Activated T-cell treated with anti-CD3 and anti-CD28 coated beads, Interleukin-2, amount 50 U/mL, for 48 hours (primary cell): ENCODE measurements around the gene NUBPL.
"Not testable (repeated sequence)": the region's sequence is repeated elsewhere in the genome, so short reads cannot be mapped to it uniquely, and the experiment has no call there.

Experiments used
- DNase-seq, 2 experiments: peaks; one replicate each; pipeline ENCODE4 v3.0.0-alpha.2; 2020

Gene NUBPL

DNA sequence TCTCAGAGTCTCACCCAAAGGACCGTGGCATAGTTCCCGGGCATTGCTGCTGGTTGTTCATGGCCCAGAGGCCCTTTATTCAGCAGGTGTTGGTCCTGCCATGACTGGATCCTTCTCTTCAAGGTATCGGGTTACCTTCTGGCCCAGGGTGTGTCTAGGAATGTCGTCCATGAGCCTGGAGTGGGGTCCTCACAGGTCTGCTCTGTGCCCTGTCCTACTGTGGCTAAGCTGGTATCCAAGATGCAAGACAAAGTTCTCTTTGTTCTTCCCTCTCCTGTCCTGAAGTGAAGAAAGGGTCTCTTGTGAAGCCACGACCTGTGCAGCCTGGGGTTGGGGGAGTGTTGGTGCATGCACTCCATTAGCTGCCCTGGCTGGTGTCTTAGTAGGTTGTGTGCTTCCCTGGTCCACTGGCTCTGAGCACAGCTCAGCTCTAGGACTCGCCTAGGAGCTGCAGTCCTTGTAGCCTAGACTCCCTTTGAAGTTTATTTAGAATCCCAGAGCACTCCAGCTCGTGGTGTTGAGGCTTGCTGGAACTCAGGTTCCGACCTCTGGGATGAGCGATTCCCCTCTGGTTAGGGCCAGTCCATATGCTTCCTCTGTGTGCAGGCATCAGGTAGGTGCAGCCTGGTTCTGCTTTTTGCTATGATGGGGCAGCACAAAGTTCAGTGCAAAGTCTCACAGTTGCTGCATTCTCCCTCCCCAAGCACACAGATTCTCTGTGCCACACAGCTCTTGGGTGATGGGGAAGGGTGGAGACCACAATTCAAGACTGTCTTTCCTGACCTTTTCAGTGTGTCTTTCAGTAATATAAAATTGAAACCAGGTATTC lies 117.4 kb downstream of the NUBPL start:
- no peak for DNase-seq

DNA sequence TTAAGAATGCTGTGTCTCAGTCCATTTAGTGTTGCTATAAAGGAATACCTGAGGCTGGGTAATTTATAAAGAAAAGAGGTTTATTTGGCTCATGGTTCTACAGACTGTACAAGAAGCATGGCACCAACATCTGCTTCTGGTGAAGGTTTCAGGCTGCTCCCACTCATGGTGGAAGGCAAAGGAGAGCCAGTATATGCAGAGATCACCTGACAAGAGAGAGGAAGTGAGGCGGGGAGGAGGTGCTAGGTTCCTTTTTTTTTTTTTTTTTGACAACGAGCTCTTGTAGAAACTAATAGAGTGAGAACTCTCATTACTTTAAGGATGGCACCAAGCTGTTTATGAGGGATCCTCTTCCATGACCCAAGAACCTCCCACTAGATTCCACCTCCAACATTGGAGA lies 121.6 kb downstream of the NUBPL start:
- no peak for DNase-seq

DNA sequence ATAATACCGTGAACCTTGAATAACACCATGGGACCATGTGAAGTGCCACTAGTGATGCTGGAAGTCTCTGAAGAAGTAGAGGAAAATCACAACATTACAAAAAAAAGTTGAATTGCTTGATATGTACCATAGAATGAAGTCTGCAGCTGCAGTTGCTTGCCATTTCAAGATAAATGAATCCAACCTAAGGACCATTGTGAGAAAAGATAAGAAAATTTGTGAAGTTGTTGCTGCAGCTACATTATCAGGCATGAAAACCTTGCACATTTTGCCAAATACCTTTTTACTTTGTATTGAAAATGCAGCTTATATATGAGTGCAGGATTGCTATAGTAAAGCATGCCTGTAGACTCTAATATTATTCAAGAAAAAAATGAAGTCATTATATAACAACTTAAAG lies 126.5 kb downstream of the NUBPL start:
- DNase-seq = no peak

DNA sequence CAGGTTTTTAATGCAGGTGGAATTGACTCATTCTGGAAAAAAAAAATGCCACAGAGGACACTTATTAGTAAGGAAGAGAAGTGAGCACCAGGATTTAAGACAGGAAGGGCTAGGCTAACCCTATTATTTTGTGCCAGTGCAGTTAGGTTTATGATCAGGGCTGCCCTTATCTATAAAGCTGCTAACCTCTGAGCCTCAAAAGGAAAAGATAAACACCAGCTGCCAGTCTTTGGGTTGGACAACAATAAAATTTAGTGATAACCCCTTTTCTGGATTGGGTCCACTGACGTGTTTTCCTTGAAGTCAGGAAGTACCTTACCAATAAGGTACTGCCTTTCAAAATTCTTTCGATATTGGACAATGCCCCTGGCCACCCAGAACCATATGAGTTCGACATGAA lies 128.9 kb downstream of the NUBPL start:
- DNase-seq = no peak

DNA sequence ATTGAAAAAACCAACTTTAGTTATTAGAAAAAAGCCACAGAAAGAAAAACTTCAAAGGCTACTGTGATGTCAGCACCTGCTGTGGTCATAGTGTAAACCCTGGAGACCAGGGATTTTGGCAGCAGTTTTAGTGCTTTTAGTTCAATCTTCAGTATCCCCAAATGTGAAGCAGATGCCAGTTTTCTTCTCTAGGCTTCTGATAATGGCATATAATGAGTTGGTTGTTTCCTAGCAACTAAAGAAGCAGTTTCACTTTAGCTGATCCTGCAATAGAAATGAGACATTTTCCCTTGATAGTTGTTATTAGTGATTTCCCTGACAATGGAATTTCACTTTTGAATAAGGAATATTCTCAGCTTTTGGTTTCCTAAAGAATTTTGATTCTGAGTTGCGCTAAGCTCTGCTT lies 131.2 kb downstream of the NUBPL start:
- no peak for DNase-seq

DNA sequence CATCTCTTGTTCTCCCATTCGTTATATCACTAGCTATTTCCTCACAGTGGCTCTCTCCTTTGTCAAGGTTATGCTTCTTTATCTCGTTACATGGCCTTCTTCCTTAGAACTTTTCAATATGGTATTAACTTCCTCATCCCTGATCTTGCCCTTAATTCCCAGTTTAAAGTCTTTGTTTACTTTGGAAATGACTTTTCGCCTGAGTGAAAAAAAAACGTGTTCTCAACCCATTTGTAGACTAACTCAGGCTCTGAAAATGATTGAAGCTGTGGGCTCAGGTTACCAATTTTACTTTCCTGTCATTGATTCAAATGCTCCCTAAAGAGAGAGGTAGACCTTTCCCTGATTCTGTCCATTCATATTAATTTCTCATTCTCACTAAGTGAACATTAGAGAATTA lies 135.2 kb downstream of the NUBPL start:
- no peak for DNase-seq

DNA sequence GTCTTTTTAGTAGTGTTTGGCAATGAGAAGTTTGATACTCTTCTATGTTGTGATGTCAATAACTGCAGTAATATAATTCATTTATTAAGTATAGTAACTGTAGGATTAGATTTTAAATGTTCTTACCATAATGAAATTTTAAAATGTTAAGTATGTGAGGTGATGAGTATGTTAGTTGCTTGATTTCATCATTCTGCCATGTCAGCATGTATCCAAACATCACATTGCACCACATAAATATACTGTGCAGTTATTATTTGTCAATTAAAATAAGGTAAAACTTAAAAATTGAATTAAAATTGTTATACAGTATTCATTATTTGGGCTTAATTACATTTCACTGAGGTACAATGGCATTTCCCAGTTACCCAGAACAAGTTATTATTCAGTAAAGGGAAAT lies 138.6 kb downstream of the NUBPL start:
- DNase-seq = no peak

DNA sequence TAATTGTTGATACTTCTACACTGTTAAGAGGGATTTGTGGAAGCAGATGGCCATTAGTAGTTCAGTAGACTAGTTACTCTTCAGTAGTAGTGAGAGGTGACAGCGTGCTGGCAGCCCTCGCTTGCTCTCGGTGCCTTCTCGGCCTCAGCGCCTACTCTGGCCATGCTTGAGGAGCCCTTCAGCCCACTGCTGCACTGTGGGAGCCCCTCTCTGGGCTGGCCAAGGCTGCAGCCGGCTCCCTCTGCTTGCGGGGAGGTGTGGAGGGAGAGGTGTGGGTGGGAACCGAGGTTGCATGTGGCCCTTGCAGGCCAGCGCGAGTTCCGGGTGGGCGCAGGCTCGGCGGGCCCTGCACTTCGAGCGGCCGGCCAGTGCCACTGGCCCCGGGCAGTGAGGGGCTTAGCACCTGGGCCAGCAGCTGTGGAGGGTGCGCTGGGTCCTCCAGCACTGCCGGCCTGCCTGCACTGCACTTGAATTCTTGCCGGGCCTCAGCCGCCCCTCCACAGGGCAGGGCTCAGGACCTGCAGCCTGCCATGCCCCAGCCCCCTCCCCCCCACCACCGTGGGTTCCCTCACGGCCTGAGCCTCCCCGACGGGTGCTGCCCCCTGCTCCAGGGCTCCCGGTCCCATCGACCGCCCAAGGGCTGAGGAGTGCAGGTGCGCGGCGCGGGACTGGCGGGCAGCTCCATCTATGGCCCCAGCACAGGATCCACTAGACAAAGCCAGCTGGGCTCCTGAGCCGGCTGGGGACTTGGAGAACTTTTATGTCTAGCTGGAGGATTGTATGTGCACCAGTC lies 139.3 kb downstream of the NUBPL start:
- DNase-seq = no peak

DNA sequence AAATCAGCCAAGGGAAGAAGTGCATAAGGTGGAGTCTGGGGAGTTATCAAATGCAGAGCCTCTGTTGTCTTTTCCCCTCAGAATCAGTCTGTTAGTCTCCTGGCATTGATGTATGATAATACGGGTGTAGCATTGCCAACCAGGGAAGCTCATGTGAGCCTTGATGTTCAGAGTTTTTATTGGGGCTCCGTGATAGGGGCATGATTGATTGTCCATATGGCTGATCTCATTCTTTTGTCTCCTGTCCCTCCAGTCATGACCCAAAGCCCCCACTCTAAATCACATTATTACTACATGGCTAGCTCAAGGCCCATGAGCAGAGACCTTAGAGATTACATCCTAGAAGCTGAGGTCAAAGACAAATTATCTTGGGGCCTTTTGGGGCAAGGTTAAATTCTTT lies 140.9 kb downstream of the NUBPL start:
- DNase-seq = no peak

DNA sequence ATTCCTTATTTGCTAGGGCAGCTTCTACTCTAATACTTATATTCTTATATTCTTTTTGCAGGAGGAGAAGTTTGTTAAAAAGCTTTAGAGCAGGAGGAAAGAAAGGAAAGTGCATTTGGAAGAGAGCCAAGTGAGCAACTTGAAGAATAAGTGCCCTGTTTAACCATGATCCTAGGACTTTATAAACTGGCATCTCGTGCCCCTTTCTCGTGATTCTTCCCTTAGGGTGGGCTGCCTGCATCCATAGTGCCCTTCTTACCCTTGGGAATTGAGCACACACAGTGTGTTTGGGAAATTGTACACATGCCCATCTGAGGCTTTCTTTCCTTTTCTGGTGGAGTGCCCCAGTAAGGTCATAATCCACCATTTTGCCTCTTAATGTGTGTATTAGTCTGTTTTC lies 141.9 kb downstream of the NUBPL start:
- no peak for DNase-seq

DNA sequence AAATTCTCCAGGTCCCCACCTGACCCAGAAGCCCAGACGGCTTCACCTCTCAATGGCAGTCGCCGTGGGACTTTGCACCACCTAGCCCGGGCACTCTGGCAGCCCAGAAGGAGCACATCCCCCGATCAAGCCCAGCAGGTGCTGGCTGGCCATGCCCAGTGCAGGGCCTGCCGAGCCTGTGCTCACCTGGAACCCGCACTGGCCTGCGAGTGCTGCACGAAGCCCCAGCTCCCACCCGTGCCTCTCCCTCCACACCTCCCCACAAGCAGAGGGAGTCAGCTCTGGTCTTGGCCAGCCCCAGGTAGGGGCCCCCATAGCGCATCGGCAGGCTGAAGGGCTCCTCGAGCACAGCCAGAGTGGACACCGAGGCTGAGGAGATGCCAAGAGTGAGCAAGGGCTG lies 144.5 kb downstream of the NUBPL start:
- DNase-seq = no peak

DNA sequence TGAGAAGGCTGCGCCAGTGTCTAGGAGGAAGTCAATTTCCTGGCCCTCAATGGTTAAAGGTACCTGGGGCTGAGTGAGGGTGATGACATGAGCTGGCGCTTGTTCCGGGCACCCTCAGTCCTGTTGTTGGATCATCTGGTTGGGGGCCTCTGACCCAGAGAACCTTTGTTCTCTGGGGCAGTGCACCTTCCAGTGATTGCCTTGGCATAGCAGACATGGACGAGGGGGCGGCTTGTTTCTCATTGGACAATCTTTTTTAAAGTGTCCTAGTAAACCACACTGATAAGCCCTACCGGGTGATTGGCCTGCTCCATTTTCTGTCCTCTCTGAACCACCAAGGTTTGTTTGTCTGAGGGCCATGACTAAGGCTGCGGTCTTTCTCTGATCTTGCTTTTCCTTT lies 147.5 kb downstream of the NUBPL start:
- DNase-seq = not testable (repeated sequence)

DNA sequence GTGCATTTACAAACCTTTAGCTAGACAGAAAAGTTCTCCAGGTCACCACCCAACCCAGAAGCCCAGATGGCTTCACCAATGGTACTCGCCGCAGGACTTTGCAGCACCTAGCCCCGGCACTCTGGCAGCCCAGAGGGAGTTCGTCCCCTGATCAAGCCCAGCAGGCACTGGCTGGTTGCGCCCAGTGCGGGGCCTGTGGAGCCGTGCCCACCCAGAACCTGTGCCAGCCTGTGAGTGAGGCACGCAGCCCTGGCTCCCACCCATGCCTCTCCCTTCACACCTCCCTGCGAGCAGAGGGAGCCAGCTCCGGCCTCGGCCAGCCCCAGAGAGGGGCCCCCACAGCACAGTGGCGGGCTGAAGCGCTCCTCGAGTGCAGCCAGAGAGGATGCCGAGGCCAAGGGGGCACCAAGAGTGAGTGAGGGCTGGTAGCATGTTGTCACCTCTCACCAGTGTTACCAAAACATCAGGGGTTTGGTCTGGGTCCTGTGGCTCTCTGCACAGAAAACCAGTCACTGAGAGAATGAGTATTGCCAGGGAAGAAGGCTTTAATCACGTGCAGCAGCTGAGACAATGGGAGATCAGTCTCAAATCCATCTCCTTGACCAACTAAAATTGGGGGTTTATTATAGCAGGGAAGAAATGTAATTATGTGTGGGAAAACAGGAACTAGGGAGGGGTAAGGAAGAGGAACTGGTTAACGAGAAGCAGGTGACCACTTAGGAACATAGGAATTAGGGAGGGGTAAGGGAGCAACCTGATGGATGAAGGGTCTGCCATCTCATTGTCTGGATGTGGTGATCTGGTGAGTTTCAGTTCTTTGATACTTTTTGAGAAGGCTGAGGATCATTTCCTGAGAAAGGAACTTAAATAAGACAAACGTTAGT lies 151.3 kb downstream of the NUBPL start:
- no peak for DNase-seq

DNA sequence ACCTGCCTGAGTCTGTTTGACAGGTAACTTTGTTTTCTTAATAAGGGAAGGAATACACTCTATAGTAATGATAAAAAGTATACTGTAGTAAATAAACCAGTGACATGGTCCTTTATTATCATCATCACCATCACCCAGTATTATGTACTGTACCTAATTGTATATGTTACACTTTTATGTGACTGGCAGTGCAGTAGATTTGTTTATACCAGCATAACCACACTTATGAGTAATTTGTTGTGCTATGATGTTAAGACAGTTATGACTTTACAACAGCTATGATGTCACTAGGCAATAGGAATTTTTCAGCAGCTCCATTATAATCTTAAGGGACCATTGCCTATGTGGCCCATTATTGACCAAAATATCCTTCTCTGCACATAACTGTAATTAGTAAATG lies 155.0 kb downstream of the NUBPL start:
- no peak for DNase-seq

DNA sequence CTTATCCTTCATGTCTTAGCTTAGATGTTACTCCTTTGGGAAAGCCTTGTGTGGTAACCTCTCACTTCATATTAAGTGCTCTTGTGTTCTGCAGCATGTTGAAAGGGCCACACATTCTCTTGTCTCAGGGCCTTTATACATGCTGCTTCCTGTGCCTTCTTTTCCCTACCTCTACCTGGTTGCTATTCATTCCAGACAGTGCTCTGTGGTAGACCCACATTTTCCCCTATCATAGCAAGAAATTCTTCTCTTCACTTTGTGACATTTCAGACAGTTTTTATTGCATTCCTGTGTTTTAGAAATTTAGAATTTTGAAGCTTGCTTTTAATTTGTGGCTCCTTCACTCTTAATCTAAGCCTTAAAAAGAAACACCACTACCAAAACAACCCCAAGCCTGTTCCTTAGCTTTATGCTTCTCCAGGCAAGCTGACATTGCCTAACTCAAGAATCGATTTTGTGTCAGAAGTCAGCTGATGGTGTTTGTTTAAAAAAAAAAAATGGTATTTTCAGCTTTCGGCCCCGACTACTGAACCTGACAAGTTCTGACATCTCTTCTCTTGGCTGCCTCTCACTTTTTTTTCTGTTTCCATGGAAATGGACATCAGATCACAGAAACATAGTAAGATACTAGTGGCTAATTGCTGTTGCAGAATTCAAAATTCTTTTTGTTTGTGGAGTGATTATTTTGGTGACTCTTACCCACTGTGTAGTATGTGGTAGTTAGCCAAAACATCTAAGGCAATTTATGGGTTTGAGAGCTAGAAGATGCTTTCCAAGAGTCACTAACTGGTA lies 156.3 kb downstream of the NUBPL start:
- DNase-seq = no peak

DNA sequence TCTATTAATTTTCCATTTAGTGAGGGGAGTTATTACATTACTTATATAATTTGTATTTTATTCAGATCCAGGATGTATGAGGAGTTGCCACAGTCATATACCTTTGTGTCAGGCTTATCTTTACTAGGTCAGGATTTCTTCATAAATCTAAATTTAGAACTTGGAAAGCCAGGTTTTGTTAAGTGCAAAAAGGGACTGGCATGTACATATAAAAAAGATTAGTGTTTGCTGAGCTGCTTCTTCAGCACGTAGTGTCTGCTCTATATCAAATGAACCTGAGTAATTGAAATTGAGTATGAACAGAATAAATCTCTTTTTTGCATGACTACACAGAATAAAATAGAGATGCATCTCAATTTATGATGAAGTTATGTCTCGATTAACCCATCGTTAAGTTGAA lies 157.4 kb downstream of the NUBPL start:
- DNase-seq = no peak

DNA sequence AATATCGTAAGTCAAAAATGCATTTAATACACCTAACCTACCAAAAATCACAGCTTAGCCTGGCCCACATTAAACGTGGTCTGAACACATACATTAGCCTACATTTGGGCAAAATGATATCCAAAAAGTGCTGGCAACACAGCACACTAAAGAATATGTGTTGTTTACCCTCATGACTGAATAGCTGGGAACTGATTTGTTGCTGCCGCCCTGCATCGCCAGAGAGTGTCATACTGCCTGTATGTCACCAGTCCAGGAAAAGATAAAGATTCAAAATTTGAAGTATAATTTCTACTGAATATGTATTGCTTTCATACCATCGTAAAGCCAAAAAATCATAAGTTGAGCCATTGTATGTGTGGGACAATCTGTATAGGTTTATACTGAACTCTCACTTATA lies 157.8 kb downstream of the NUBPL start:
- no peak for DNase-seq

DNA sequence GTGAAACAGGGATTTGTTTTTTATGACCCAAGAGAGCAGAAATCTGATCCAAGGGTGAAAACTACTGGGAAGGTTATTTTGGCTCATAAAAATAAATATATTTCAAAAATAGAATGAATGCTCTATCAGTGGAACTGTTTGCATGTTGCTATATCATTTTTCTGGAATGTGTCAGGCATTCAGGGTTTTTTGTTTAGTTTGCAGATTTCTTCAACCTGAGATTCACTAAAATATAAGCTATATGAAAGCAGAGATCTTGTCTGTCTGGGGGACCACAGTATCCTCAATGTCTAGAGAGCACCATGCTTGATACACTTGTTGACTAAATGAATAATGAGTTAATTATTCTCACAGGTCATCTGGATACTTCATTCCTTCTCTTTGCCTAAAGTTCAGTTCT lies 165.1 kb downstream of the NUBPL start:
- DNase-seq = no peak

DNA sequence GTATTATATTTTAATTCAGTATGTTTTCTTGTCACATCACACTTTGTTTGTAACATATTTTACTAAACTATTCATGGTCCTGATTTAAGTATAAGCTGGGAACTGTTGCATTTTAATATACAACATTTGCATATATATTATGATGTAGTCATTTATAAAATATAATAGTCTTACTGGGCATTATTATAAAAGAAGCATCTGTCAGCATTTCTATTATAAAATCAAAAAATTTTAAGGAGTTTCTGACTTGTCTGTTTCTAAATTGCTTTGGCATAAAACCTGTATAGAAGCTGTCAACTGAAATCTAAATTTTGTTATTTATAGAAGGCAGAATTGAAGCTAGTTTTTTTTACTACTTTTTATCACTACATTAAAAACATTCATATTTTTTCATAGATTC lies 166.6 kb downstream of the NUBPL start:
- DNase-seq = no peak

DNA sequence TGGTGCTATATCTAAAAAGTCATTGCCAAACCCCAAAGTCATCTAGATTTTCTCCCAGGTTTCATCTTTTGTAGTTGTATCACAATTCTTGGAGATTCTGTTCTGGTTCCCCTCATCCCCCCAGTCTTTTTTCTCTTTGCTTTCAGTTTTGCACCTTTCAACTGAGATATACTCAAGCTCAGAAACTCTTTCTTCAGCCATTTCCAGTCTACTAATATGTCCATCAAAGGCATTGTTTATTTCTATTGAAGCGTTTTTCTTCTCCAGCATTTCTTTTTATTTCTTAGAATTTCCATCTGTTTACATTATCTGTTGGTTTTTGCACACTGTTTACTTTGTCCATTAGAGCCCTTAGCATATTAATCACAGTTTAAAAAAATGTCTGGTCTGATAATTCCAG lies 179.5 kb downstream of the NUBPL start:
- DNase-seq = no peak

DNA sequence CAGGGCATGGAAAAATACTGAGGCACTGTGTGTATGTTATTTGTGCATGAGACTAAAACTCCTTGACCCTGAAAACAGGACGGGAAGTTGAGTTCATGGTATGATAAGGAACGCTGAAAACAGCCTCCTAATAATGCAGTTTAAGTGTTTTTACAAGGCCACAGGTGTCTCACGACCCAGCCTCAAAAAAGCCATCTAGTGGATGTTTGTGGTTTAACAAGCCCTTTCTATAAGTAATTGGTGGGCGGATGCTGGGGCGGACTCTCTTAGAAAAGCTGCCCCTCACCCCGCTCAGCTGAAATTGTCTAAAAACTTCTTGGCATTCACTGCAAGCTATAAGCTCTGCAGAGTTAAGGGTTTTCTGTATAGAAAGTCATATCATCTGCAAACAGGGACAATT lies 184.5 kb downstream of the NUBPL start:
- no peak for DNase-seq

DNA sequence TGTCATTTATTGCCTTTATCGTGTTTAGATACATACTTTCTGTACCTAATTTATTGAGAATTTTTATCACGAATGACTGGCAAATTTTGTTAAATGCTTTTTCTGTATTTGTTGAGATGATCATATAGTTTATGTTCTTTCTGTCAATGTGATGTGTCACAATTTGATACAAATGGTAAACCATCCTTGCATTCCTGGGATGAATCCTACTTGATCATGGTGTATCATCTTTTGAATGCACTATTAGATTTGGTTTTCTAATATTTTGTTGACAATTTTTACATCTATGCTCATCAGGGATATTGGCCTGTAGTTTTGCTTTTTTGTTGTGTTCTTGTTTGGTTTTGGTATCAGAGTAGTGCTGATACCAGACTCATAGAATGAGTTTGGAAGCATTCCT lies 185.1 kb downstream of the NUBPL start:
- no peak for DNase-seq

DNA sequence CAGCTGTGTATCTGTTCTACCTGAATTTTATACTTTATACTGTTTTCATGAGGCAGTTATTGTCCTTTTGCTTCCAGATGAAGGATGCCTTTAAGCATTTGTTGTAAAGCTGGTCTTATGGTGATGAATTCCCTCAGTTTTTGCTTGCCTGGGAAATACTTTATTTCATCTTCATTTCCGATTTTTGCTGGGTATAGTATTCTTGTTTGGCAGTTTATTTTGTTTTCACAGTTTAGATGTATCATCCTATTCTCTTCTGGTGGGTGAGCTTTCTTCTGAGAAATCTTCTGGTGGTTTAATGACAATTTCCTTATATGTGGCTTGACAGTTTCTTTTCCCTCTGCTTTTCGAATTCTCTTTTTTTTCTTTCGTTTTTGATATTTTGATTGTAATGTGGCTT lies 188.1 kb downstream of the NUBPL start:
- no peak for DNase-seq
